CD14-positive monocyte (primary cell): ENCODE data around the gene PPM1M. TPM values are rescaled to one million over a fixed set of nuclear protein-coding genes. Genes with fewer than 3 reads are reported as not detected.

Source experiments
- DNase-seq, 3 donors: peaks; one replicate each; pipeline ENCODE4 v3.0.0-alpha.2; 2011 to 2022
- H2AFZ ChIP-seq: 2 replicates; pipeline ENCODE4 v1.6.0; 2012; ENCODE audit warnings: mild to moderate bottlenecking, low read depth, low read length, inconsistent platforms; ENCODE audit not compliant: insufficient read depth, poor library complexity, severe bottlenecking
- H3K27ac ChIP-seq, 2 donors: 1 replicate in 1 of 2; 2 replicates in 1 of 2; pipeline ENCODE4 v1.5.1; 2012 to 2013; ENCODE audit warnings: low read length in 2 of 2, control low read depth in 1 of 2, inconsistent platforms in 1 of 2, low read depth in 1 of 2, mild to moderate bottlenecking in 1 of 2
- H3K27me3 ChIP-seq, 2 donors: one replicate each; pipeline versions ENCODE4 v1.6.0 to v1.6.1; 2011 to 2013; ENCODE audit warnings: low read length in 2 of 2; ENCODE audit not compliant: control insufficient read depth in 2 of 2, insufficient read depth in 2 of 2
- H3K36me3 ChIP-seq, 2 donors: replicated peaks in 1 of 2; 1 replicate in 1 of 2; 2 replicates in 1 of 2; pipeline versions ENCODE4 v1.5.1 to v1.6.1; 2012 to 2013; ENCODE audit warnings: low read length in 2 of 2, control low read depth in 1 of 2, inconsistent platforms in 1 of 2, mild to moderate bottlenecking in 1 of 2; ENCODE audit not compliant: insufficient read depth in 2 of 2, control insufficient read depth in 1 of 2
- H3K4me1 ChIP-seq, 2 donors: 1 replicate in 1 of 2; 2 replicates in 1 of 2; pipeline versions ENCODE4 v1.5.1 to v1.6.1; 2012 to 2013; ENCODE audit warnings: low read length in 2 of 2, control low read depth in 1 of 2, inconsistent platforms in 1 of 2, mild to moderate bottlenecking in 1 of 2, moderate library complexity in 1 of 2; ENCODE audit not compliant: insufficient read depth in 2 of 2, control insufficient read depth in 1 of 2
- H3K4me2 ChIP-seq: replicated peaks from 2 replicates; pipeline ENCODE3; 2012; ENCODE audit warnings: low read length, moderate library complexity, mild to moderate bottlenecking; ENCODE audit not compliant: poor library complexity, severe bottlenecking; ENCODE audit errors: extremely low read depth
- H3K4me3 ChIP-seq, 3 experiments: fragments of 200-600 bp in 1 of 3; sonication (generic) in 1 of 3; replicated peaks in 1 of 3; 1 replicate in 2 of 3; 2 replicates in 1 of 3; pipeline ENCODE4 v1.5.1; 2011 to 2013; ENCODE audit warnings: low read length in 3 of 3, mild to moderate bottlenecking in 3 of 3, control low read depth in 2 of 3, low read depth in 2 of 3, inconsistent platforms in 1 of 3, moderate library complexity in 1 of 3
- H3K79me2 ChIP-seq: 2 replicates; pipeline ENCODE4 v1.6.0; 2012; ENCODE audit warnings: mild to moderate bottlenecking, control low read depth, inconsistent platforms, low read length, moderate library complexity; ENCODE audit not compliant: insufficient read depth
- H3K9ac ChIP-seq: 2 replicates; pipeline ENCODE4 v1.6.0; 2017; ENCODE audit warnings: low read length, mild to moderate bottlenecking; ENCODE audit not compliant: insufficient read depth, poor library complexity, severe bottlenecking
- H3K9me3 ChIP-seq, 2 donors: replicated peaks in 1 of 2; 1 replicate in 1 of 2; 2 replicates in 1 of 2; pipeline versions ENCODE4 v1.5.1 to v1.6.1; 2012 to 2013; ENCODE audit warnings: low read length in 2 of 2, control low read depth in 1 of 2; ENCODE audit not compliant: control insufficient read depth in 1 of 2, insufficient read depth in 1 of 2
- H4K20me1 ChIP-seq: 2 replicates; pipeline ENCODE4 v1.6.0; 2012; ENCODE audit warnings: mild to moderate bottlenecking, low read length, control low read depth, moderate library complexity; ENCODE audit not compliant: insufficient read depth
- H3K27ac Mint-ChIP-seq, 7 donors: one replicate each; pipeline ENCODE4 v1.8.0; 2020; ENCODE audit warnings: mild to moderate bottlenecking in 7 of 7, mixed read lengths in 7 of 7, moderate library complexity in 6 of 7, inconsistent platforms in 2 of 7
- H3K27me3 Mint-ChIP-seq, 3 donors: one replicate each; pipeline ENCODE4 v1.8.0; 2021 to 2022; ENCODE audit warnings: low read depth in 3 of 3, mild to moderate bottlenecking in 3 of 3, mixed read lengths in 3 of 3, moderate library complexity in 3 of 3, inconsistent platforms in 1 of 3
- H3K36me3 Mint-ChIP-seq, 2 donors: one replicate each; pipeline ENCODE4 v1.8.0; 2020; ENCODE audit warnings: mixed read lengths in 2 of 2, inconsistent platforms in 1 of 2, mild to moderate bottlenecking in 1 of 2
- H3K4me1 Mint-ChIP-seq: one replicate; pipeline ENCODE4 v1.8.0; 2020; ENCODE audit warnings: mild to moderate bottlenecking, mixed read lengths
- H3K4me3 Mint-ChIP-seq, 2 donors: one replicate each; pipeline ENCODE4 v1.8.0; 2020; ENCODE audit warnings: mild to moderate bottlenecking in 2 of 2, mixed read lengths in 2 of 2, moderate library complexity in 1 of 2
- H3K9me3 Mint-ChIP-seq, 7 donors: one replicate each; pipeline ENCODE4 v1.8.0; 2020 to 2022; ENCODE audit warnings: mixed read lengths in 7 of 7, mild to moderate bottlenecking in 6 of 7, moderate library complexity in 6 of 7, inconsistent platforms in 2 of 7
- WGBS: methylation state at CpG from one replicate; pipeline ENCODE4 v1.1.5; 2013; ENCODE audit warnings: missing lambda C conversion rate; ENCODE audit not compliant: insufficient coverage; 5-methylcytosine and 5-hydroxymethylcytosine counted together
- intact Hi-C, 2 donors: fragments of 100-400 bp; cut with micrococcal nuclease; formaldehyde crosslinking; loops; one replicate each; pipeline versions ENCODE4 v1.15.0 to v1.15.1; 2023
- polyA plus RNA-seq, 3 donors: library from polyadenylated mRNA; depleted of rRNA in 1 of 3; unstranded in 2 of 3; stranded (reverse) in 1 of 3; fragments of 300-500 nt in 2 of 3; fragments of >200 nt in 1 of 3; fragmentation: Illumina TruSeq in 2 of 3; gene quantifications; 1 replicate in 2 of 3; 2 replicates in 1 of 3; pipeline ENCODE4 v1.2.3, GENCODE V29; 2012 to 2021
- TF ChIP-seq, protein P1 (sequence below): fragments of 200-600 bp; IDR thresholded peaks from one replicate; pipeline ENCODE4 v1.8.0; 2022; ENCODE audit warnings: antibody characterized with exemption, mild to moderate bottlenecking

PPM1M gene
- polyA plus RNA-seq, 3 donors: 92.8 to 144 (median 120) TPM

DNA sequence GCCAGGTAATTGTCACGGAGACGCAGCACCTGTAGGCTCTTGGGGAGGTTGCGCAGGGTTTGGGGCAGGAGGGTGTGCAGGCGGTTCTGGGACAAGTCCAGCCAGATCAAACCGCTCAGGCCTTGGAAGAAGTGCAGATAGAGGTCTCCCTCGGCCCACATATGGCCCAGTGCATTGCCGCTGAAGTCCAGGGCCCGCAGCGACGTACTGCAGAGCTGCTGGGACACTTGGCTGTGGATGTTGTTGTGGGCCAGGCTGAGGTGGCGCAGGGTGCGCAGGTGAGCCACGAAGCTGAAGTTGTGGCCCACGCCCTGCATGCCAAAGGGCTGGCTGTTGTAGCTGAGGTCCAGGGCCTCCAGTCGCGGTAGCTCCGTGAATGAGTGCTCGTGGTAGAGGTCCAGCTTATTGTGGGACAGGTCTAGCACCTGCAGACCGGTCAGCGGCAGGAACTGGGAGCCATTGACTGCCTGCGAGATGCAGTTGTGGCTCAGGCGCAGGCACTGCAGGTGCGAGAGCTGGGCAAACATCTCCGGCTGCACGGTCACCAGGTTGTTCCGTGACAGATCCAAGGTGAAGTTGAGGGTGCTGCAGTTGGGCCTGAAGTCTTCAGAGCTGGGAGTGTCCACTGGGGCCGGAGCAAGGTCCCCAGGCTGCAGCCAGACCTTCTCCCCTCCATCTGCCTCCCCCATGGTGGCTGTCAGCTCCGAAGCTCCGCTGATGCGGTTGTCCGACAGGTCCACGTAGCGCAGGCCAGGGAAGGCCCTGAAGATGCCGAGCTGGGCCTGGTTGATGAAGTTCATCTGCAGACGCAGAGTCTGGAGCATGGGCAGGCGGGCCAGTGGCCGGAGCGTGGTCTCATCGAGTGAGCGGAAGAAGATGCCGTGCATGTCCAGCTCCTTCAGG lies 23.0 kb upstream of the PPM1M start:
- Mint-ChIP-seq H3K27me3 (peaks cover 1 to 3% (median 2%) of the 10 kb centered on the region in 3 donors), H3K27ac (peak overlapping the region in 1 of 7 donors; percentile 77), H3K4me3 (no peak overlapping the region), H3K9me3 (no peaks in the 10 kb centered on the region), H3K4me1 (peaks cover 51% of the 10 kb centered on the region), H3K36me3 (peaks cover 28 to 29% of the 10 kb centered on the region in 2 donors)
- Histone ChIP-seq H3K27me3 (no peaks in the 10 kb centered on the region), H3K79me2 (no peaks in the 10 kb centered on the region), H3K4me2 (no peak overlapping the region), H3K27ac (no peak overlapping the region), H3K36me3 (peaks cover 3 to 13% of the 10 kb centered on the region in 2 donors), H4K20me1 (peaks cover 18% of the 10 kb centered on the region), H3K9me3 (no peaks in the 10 kb centered on the region), H3K4me1 (peaks cover 34 to 43% of the 10 kb centered on the region in 2 donors), H3K4me3 (no peak overlapping the region), H2AFZ (no peak overlapping the region), H3K9ac (no peak overlapping the region)
- 95% methylated on average over 39 of the region's 41 CpGs for WGBS
- no peak for DNase-seq
- intact Hi-C loops: no loop called here
- TF ChIP-seq, protein P1, sequence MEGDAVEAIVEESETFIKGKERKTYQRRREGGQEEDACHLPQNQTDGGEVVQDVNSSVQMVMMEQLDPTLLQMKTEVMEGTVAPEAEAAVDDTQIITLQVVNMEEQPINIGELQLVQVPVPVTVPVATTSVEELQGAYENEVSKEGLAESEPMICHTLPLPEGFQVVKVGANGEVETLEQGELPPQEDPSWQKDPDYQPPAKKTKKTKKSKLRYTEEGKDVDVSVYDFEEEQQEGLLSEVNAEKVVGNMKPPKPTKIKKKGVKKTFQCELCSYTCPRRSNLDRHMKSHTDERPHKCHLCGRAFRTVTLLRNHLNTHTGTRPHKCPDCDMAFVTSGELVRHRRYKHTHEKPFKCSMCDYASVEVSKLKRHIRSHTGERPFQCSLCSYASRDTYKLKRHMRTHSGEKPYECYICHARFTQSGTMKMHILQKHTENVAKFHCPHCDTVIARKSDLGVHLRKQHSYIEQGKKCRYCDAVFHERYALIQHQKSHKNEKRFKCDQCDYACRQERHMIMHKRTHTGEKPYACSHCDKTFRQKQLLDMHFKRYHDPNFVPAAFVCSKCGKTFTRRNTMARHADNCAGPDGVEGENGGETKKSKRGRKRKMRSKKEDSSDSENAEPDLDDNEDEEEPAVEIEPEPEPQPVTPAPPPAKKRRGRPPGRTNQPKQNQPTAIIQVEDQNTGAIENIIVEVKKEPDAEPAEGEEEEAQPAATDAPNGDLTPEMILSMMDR: no peak

DNA sequence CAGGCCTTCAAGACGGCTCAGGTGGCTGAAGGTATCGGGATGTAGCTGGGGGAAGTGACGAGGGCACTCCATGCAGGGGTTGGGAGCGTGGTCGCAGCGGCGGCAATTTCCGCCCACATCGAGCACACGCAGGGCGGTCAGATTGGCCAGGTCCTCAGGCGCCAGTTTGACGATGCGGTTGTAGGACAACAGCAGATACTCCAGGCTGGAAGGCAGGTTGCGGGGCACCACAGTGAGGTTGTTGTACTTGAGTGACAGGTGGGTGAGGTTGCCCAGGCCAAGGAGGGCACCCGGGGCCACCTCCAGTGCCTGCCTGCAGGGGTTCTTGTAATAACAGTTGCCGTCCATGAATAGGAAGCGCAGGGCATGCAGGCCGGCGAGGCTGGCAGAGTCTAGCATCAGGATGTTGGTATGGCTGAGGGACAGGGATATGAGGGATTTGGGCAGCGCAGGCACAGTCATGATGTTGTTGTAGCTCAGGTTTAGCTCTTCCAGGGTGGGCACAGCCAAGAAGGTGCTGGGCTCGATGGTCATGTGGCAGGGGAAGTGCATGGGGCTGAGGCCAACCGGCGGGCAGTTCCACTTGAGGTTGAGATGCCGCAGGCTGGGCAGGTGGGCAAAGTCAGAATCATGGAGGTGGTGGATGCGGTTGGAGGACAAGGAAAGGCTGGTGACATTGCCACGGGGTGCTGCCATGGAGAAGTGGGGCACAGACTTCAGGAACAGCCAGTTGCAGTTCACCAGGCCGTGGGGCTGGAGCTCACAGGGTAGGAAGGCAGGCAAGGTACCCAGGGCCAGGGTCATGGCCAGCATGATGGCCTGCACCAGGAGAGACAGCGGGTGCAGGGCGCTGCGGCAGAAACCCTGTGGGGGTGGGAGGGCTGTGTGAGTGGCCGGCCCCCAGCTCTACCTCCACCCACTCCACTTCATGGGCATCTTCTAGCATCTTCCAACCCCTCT lies 21.8 kb upstream of the PPM1M start:
- no peaks in the 10 kb centered on the region for H3K79me2 ChIP-seq
- H3K27ac ChIP-seq: no peak overlapping the region
- no peak overlapping the region for H3K4me2 ChIP-seq
- WGBS: 91% methylated on average over 25 of the region's 32 CpGs
- H3K9ac ChIP-seq: no peak overlapping the region
- TF ChIP-seq, protein P1: no peak
- no peaks in the 10 kb centered on the region for H3K9me3 ChIP-seq
- no peak for DNase-seq
- peaks cover 15 to 25% of the 10 kb centered on the region in 2 donors for H3K36me3 ChIP-seq
- H3K4me1 Mint-ChIP-seq: peaks cover 39% of the 10 kb centered on the region
- intact Hi-C loops: no loop called here
- peaks cover 0 to 2% (median 1%) of the 10 kb centered on the region in 3 donors for H3K27me3 Mint-ChIP-seq
- H2AFZ ChIP-seq: no peak overlapping the region
- H3K36me3 Mint-ChIP-seq: peaks cover 40 to 41% of the 10 kb centered on the region in 2 donors
- H3K27ac Mint-ChIP-seq: no peak overlapping the region
- H4K20me1 ChIP-seq: peaks cover 30% of the 10 kb centered on the region
- peaks cover 23 to 31% of the 10 kb centered on the region in 2 donors for H3K4me1 ChIP-seq
- no peaks in the 10 kb centered on the region for H3K27me3 ChIP-seq
- H3K4me3 Mint-ChIP-seq: no peak overlapping the region
- no peak overlapping the region for H3K4me3 ChIP-seq
- no peaks in the 10 kb centered on the region for H3K9me3 Mint-ChIP-seq
